T-helper 1 cell (primary cell): ENCODE results near the gene MEGF11.

ENCODE experiments used
- DNase-seq, 5 donors: peaks; one replicate each; pipeline ENCODE4 v3.0.0-alpha.2; 2012 to 2020

MEGF11 gene

GRCh38 chr15:66047321-66048024, 206.1 kb downstream of the MEGF11 start:
- DNase-seq, result no peak

GRCh38 chr15:66046751-66047150, 206.8 kb downstream of the MEGF11 start:
- no peak for DNase-seq

DNA sequence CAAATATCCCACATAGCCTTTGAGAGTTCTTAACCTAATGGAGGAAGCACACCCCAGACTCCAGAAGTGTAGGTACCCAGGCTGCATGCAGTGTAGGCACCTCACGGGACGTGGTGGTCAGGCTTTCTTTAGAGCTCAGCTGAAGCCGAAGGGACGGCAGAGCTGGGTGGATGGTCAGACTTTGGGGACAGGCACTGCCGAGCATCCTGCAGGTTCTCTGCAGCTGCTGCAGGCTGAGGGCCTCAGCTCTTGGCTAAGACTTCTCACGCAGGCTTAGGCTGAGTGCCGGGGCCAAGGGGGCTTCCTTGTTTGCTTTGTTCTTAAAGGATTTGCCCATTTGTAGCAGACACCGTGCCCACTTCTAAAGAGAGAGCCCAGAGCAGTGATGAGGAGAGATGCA, 207.2 kb downstream of the MEGF11 start:
- DNase-seq, result no peak

DNA sequence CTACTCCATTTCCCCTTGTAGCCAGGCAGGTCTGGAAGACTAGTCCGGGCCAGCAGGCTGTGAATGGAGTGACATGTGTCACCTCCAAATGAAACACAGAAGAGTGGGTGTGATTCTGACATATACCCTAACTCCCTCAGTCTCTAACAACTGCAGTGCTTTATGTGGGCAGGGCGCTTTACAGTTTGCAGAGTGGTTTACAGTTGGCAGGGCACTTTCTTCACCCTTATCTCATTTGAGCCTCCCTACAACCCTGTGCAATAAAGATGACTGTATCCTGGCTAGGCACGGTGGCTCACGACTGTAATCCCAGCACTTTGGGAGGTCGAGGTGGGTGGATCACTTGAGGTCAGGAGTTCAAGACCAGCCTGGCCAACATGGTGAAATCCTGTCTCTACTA, 208.0 kb downstream of the MEGF11 start:
- no peak for DNase-seq

DNA sequence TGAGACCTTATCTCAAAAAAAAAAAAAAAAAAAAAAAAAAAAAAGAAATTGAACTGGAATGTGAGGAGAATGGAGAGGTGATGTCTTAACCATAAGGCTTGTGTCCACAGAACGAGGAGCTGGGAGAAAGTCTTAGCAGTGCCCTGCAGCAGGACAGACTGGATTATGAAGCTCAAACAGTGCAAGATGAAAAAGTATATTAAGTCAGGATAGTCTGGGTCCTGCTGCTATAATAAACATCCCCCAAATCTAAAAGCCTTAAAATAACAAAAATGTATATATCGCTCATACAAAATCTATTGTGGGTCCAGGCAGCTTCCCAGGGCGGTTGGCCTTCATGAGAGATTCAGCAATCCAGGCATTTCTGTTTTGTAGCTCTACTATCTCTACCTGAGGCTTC, 208.7 kb downstream of the MEGF11 start:
- no peak for DNase-seq

DNA sequence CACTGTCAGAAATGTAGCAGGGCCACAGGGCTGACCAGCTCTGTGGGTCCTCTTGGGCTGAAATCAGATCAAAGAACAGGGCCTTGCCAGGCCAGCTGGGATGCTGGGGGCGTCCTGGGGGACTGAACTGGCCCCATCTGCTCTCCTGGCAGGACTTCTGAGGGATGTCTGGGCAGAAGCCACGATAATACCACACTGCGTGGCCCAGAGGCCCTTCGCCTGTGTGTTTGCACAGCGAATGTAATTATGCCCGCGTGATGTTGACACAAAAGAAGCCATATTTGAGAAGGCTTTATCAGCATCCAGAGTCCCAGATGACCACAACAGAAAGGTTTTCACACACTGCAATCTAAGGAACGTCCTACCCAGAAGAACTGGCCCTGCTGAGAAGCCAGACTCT, 210.3 kb downstream of the MEGF11 start:
- DNase-seq, result no peak

- no peak for DNase-seq
Measured at GRCh38 chr15:66042624-66043023, 210.9 kb downstream of the MEGF11 start.

DNA sequence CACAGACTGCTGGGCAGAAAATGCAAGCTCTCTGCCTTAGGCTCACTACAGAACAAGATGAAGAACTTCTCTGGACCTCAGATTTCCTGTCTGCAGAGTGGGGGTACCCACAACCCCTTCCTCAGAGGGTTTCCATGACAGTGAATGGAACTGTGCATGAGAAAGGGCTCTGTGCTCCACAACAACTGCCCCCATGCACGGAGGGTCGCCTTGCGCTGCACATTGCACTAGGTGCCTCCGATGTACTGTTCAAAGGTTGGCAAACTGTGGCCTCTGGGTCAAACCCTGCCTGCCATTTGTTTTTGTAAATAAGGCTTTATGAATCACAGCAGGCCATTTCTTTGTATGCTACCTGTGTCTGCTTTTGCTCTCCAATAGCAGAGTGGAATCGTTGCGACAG, 212.3 kb downstream of the MEGF11 start:
- no peak for DNase-seq

GRCh38 chr15:66040211-66040892, 213.2 kb downstream of the MEGF11 start:
- DNase-seq, result no peak

DNA sequence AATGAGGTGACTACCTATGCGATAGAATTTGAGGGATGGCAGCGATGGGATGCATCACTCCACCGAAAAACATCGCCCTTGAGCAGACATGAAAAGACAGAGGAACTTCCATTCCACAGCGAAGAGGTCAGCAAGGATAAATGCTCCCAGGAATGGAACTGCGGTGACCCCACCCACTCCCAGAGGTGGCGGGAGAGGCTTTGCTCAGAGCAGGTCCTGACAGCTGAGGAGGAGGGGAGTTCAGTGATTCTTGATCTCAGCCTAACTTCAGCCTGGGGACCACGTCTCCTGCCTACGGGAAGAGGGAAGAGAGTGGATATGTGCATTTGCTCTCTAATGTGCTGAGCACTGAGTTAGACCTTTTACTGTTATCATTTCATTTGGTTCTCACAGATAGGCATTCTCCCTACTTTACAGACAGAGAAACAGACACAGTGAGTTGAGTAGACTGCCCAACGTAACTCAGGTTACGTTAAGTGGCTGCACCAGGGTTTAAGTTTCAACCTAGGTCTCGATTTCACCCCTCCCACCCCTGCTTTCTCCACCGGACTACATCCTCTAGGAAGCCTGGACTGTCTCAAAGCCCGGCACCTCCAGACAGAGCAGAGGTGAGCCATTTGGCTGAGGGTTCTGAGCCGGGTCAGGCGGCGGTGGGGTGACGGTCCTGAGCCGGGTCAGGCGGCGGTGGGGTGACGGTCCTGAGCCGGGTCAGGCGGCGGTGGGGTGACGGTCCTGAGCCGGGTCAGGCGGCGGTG, 214.3 kb downstream of the MEGF11 start:
- DNase-seq, result no peak

- DNase-seq, result no peak
Measured at GRCh38 chr15:66038387-66039116, 215.0 kb downstream of the MEGF11 start.

DNA sequence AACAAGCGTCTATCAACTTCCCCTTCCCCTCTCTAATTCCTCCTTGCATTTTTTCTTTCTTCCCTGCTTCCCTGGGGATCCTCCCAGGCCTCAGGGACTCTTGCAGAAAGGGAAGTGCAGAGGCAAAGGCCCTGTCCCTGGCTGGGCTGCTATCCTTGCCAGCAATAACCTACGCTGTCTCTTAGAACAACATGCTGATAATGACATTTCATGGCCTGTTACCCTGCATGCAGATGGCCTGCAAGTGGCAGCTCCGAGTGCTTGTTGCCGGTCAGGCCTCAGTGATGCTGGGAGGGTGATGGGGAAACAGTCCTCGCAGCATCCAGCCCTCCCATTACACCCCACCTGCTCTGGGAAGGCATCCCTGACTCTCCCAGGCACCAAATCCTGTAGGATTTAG, 216.7 kb downstream of the MEGF11 start:
- no peak for DNase-seq

GRCh38 chr15:66035901-66036300, 217.6 kb downstream of the MEGF11 start:
- DNase-seq, result no peak

- DNase-seq, result no peak
Measured at GRCh38 chr15:66033143-66033542, 220.4 kb downstream of the MEGF11 start.

DNA sequence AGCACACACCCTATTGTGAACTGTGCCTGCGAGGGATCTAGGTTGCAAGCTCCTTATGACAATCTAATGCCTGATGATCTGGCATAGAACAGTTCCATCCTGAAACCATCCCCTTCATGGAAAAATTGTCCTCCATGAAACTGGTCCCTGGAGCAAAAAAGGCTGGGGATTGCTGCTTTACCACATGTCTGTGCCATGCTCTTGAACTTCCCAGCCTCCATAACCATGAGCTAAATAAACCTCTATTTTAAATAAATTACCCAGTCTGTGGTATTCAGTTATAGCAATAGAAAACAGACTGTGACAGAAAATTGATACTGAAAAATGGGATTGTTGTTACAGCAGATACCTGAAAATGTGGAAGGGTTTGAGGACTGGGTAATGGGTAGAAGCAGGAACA, 221.5 kb downstream of the MEGF11 start:
- no peak for DNase-seq

- no peak for DNase-seq
Measured at GRCh38 chr15:66030650-66031049, 222.9 kb downstream of the MEGF11 start.

GRCh38 chr15:66029650-66030049, 223.9 kb downstream of the MEGF11 start:
- DNase-seq, result no peak

GRCh38 chr15:66027268-66027805, 226.2 kb downstream of the MEGF11 start:
- DNase-seq, result no peak

- DNase-seq, result no peak
Measured at GRCh38 chr15:66025972-66026371, 227.6 kb downstream of the MEGF11 start.

- DNase-seq, result no peak
Measured at GRCh38 chr15:66025015-66025452, 228.5 kb downstream of the MEGF11 start.

DNA sequence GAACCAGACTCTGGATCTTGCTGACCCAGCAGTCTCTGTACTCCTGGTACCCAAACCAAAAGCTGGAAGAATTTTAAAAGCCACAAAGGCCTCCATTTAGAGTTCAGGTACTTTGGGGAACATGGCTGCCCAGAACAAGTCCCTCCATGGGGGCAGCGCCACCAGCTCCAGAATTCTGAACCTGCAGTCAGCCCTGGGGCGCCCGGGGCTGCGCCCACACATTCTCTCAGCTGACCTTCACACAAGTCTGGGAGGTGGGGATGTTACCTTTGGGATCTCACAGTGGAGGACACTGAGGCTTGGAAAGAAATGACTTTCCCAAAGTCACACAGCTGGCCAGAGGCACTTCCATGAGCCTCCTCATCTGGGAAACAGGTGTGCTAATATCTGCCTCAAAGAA, 229.4 kb downstream of the MEGF11 start:
- no peak for DNase-seq

DNA sequence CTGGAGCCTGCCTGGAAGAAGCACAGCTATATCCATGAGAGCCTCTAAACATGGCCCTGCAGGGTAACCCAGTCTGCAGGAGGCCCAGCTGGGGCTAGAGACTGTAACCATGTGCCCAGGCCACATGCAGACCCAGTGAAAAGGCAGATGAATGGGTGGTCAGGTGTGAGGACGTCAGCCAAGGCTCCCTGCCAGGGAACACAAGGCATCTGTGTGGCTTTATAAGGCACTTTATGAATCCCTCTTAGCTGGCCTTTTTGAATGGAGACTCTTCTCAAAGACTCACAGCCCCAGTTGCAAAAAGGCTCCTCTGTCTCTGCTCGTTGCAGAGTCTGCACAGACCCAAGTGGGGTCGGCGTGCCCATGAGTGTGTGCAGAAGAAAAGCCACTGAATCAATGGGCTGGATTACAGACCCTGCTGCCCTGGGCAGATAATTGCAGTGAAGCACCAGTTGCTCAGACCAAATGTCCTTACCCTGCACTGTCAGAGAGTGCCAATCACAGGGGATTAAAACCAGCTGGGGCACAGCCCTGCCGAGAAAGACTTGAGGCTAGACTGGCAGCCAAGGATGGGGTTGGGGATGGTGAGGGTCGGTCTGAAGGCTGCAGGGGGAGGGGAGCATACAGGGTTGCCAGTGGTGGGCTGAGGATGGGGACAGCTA, 230.1 kb downstream of the MEGF11 start:
- no peak for DNase-seq
